Lower leg skin (tissue), 3 donors: ENCODE measurements around the gene TSPO.

Experiments
- POLR2A ChIP-seq, 2 donors: fragments of 450-650 bp; IDR thresholded peaks; one replicate each; pipeline ENCODE4 v1.6.1; 2016 to 2017; ENCODE audit warnings: antibody characterized with exemption in 2 of 2, mild to moderate bottlenecking in 1 of 2, moderate library complexity in 1 of 2
- TF ChIP-seq, protein P1 (sequence below), 3 donors: fragments of 450-650 bp; IDR thresholded peaks; one replicate each; pipeline ENCODE4 v1.5.1; 2016; ENCODE audit warnings: antibody characterized with exemption in 3 of 3, mild to moderate bottlenecking in 3 of 3, moderate library complexity in 2 of 3

DNA sequence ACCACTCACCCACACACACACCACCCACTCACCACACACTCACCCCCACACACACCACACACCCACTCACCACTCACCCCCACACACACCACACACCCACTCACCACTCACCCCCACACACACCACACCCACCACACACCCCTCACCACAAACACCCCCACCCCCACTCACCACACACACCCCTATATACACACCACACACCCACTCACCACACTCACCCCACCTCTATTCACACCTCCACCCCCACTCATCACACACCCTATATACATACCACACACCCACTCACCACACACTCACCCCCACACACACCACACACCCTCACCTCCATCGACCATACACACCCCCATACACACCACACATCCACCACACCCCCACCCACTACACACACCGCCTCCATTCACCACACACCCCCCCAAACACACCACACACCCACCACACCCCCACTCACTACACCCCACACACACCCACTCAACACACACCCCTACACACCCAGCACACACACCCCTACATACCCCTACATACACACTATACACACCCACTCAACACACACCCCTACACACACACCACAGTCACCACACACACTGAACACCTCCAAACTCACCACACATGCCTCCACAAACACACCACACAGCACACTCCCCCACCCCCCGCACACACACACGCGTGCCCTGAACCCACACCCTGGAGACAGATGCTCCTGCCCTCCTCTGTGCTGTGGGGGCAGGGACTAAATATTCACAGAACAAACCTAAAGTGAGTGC lies 54.6 kb downstream of the TSPO start:
- TF ChIP-seq, protein P1, sequence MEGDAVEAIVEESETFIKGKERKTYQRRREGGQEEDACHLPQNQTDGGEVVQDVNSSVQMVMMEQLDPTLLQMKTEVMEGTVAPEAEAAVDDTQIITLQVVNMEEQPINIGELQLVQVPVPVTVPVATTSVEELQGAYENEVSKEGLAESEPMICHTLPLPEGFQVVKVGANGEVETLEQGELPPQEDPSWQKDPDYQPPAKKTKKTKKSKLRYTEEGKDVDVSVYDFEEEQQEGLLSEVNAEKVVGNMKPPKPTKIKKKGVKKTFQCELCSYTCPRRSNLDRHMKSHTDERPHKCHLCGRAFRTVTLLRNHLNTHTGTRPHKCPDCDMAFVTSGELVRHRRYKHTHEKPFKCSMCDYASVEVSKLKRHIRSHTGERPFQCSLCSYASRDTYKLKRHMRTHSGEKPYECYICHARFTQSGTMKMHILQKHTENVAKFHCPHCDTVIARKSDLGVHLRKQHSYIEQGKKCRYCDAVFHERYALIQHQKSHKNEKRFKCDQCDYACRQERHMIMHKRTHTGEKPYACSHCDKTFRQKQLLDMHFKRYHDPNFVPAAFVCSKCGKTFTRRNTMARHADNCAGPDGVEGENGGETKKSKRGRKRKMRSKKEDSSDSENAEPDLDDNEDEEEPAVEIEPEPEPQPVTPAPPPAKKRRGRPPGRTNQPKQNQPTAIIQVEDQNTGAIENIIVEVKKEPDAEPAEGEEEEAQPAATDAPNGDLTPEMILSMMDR (IDR thresholded peaks at IDR 0.05) = no peak
- TF ChIP-seq POLR2A (IDR thresholded peaks at IDR 0.05) = no peak
